HG03060 (cell line): ENCODE measurements around the gene VKORC1L1.
"Not testable (repeated sequence)": the region's sequence is repeated elsewhere in the genome, so short reads cannot be mapped to it uniquely, and the experiment has no call there.

ENCODE experiments used
- ATAC-seq: cut with Tn5 transposase; IDR thresholded peaks from one replicate; pipeline ENCODE4 v1.9.1; 2021; ENCODE audit warnings: low read depth, moderate number of reproducible peaks; ENCODE audit not compliant: unreplicated experiment

The VKORC1L1 gene

DNA sequence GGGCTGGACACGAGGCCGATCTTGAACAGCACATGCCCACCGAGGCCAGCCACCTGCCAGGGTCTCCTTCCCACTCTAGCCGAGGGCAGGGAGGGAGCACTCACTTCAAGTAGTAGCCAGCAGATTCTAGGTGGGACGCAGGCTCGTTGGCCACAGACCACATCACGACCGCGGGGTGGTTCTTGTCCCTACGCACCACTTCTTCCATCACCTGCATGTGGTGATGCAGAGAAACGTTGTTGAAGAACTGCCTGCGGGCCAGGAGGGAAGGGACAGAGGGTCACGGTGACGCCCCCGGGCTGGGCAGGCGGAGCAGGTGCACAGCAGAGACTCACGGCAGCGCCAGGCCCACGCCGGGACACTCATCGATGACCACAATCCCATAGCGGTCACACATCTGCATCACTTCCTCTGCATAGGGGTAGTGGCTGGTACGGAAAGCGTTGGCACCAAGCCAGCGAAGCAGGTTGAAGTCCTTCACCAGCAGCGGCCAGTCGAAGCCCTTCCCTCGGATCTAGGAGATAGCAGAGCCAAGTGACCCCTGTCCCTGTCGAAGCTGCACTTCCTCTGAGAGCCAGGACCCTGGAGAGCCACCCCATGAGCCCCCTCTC, 101.4 kb downstream of the VKORC1L1 start:
- ATAC-seq = no peak

DNA sequence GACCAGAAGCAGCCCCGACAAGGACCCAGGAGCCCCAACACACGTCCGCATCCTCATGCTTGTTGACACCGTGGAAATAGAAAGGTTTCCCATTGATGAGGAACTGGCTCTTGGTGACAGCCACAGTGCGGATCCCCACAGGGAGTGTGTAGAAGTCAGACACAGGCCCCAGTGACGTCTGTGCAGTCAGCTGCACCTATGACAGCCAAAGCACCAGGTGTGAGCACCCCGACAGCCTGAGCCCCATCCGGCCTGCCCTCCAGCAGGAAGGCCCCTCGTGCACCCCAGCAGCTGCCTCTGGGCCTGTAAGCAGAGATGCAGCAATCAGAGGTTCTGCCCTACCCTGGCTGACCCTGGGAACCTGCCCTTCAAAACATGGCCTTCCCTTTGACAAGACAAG, 102.0 kb downstream of the VKORC1L1 start:
- ATAC-seq = no peak

DNA sequence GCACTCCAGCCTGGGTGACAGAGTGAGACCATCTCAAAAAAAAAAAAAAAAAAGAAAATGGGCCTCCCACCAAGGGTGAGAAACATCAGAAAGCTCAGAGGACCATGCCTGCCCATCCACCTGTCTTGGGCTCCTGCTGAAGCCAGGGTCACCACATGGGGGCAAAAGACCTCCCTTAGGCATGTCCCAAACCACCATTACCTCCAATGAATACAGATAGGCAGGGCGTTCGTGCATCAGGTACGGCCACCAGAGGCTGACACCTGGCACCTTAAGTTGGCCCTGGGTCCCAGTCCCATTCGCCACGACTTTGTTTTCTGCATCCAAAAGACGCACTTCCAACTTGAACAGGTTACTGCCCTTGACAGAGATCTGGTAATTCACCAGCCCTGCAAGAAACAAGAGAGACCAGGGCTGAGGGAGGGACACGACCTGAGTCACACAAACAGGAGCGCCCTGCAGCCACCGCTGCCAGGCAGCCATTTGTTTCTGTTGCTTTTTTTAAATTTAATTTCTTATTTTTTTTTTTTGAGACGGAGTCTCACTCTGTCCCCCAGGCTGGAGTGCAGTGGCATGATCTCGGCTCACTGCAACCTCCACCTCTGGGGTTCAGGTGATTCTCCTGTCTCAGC, 103.1 kb downstream of the VKORC1L1 start:
- no peak for ATAC-seq

GRCh38 chr7:65976659-65977196, 103.9 kb downstream of the VKORC1L1 start:
- ATAC-seq = no peak

GRCh38 chr7:65978891-65979582, 106.2 kb downstream of the VKORC1L1 start:
- no peak for ATAC-seq

- no peak for ATAC-seq
These were observed 107.0 kb downstream of the VKORC1L1 start for GRCh38 chr7:65979583-65980477.

GRCh38 chr7:65980478-65981250, 107.8 kb downstream of the VKORC1L1 start:
- peak; percentile 64 for ATAC-seq

GRCh38 chr7:65981965-65982792, 109.3 kb downstream of the VKORC1L1 start, which contains the start of gene GUSB:
Gene GUSB, minus strand, starts transcription at chr7:65982213. Its CDS starts 30 bp downstream, at chr7:65982183.
- ATAC-seq = peak; percentile 38

DNA sequence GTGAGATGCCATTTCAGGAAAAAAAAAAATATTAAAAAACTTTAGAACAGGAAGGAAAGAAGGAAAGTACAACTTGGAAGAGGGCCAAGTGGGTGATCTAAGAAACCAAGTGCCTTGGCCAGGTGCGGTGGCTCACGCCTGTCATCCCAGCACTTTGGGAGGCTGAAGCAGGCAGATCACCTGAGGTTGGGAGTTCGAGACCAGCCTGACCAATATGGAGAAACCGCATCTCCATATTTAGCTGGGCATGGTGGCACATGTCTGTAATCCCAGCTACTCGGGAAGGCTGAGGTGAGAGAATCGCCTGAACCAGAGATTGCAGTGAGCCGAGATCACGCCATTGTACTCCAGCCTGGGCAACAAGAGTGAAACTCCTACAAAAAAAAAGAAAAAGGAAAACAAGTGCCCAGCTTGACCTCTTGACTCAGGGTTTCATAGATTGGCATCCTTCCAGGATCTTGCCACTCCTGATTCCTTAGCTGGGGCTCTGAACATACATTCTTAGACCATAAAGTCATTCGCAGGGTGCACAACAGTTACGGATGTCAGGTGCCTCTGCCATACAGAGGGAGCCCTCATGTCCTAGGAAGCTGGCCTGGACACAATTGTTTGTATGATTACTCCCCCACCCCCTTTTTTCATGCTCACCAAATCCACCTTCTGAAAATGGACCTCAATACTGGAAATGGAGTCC, 111.2 kb downstream of the VKORC1L1 start:
- ATAC-seq = no peak

DNA sequence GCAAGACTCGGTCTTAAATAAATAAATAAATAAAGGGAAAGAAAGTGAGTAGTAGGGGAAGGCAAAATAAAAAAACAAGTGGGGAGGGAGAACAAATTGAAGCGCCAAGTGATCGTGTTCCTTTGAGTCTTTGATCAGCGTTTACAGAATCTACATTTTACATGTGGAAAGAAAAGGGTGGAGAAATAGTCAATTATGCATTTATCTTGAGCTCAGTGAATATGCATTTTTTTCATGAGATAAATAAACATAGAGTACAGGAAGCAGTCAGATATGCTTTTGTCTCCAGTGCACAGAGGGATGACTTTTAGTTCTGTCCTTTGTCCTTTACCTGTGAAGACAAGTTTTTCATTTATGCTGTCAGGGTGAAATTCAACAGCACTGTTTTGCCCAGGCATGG, 115.2 kb downstream of the VKORC1L1 start:
- ATAC-seq = no peak

GRCh38 chr7:65988503-65988902, 115.6 kb downstream of the VKORC1L1 start:
- not testable (repeated sequence) for ATAC-seq

GRCh38 chr7:65989694-65990080, 116.8 kb downstream of the VKORC1L1 start:
- no peak for ATAC-seq

- not testable (repeated sequence) for ATAC-seq
These were observed 119.0 kb downstream of the VKORC1L1 start for GRCh38 chr7:65991829-65992228.

DNA sequence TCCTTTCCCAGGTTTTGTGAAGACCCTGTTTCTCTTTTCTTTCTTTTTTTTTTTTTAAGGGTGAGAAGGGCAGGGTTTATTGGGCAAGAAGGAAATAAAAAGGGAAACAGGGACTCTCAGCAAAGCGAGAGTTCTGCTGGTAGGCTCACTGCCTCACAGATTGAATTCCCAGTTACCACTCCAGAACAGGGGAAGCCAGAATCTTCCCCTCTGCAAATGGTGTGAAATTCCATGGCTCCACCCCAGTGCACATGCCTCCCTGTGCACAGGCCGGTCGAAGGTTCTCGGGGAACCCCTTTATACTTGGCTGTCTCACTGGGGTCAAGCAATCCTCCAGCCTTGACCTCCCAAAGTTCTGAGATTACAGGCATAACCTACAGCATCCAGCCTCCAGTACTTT, 119.7 kb downstream of the VKORC1L1 start:
- no peak for ATAC-seq

DNA sequence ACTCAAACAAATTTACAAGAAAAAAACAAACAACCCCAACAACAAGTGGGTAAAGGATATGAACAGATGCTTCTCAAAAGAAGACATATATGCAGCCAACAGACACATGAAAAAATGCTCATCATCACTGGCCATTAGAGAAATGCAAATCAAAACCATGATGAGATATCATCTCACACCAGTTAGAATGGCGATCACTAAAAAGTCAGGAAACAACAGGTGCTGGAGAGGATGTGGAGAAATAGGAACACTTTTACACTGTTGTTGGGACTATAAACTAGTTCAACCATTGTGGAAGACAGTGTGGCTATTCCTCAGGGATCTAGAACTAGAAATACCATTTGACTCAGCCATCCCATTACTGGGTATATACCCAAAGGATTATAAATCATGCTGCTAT, 122.1 kb downstream of the VKORC1L1 start:
- not testable (repeated sequence) for ATAC-seq

GRCh38 chr7:66000823-66001417, 128.0 kb downstream of the VKORC1L1 start:
- ATAC-seq = not testable (repeated sequence)

DNA sequence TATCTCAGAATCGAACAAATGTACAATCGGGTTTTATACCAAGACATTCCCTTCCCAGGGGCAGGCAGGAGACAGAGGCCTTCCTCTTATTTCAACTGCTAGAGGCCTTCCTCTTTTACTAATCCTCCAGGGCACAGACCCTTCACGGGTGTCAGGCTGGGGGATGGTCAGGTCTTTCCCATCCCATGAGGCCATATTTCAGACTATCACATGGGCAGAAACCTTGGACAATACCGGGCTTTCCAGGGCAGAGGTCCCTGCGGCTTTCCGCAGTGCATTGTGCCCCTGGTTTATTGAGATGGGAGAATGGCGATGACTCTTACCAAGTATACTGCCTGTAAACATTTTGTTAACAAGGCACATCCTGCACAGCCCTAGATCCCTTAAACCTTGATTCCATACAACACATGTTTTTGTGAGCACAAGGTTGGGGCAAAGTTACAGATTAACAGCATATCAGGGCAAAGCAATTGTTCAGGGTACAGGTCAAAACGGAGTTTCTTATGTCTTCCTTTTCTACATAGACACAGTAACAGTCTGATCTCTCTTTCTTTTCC, 132.3 kb downstream of the VKORC1L1 start:
- ATAC-seq = not testable (repeated sequence)

GRCh38 chr7:66007232-66007631, 134.4 kb downstream of the VKORC1L1 start:
- no peak for ATAC-seq
